K562 (cell line): ENCODE results near the gene HPS1. TPM values are rescaled to one million over a fixed set of nuclear protein-coding genes. Genes with fewer than 3 reads are reported as not detected.

Experiments
- CGGBP1 ChIP-seq: fragments of 250-450 bp; sonication (Bioruptor Pico); IDR thresholded peaks from 2 replicates; pipeline ENCODE4 v1.9.0; 2021; ENCODE audit warnings: mild to moderate bottlenecking
- GTF2F1 ChIP-seq: IDR thresholded peaks from 2 replicates; pipeline ENCODE4 v1.6.1; 2011; ENCODE audit warnings: low read depth, low read length, improper control_type of control experiment
- KHSRP ChIP-seq: fragments of 450-650 bp; IDR thresholded peaks from 2 replicates; pipeline ENCODE4 v1.6.1; 2017
- L3MBTL2 ChIP-seq: fragments of 450-650 bp; IDR thresholded peaks from 2 replicates; pipeline ENCODE4 v1.6.1; 2016; ENCODE audit warnings: mild to moderate bottlenecking, moderate library complexity
- NCOA1 ChIP-seq: fragments of 450-650 bp; IDR thresholded peaks from 2 replicates; pipeline ENCODE4 v1.6.1; 2016; ENCODE audit warnings: low read depth
- NCOA2 ChIP-seq, 2 experiments: fragments of 450-650 bp; IDR thresholded peaks; 2 replicates each; pipeline ENCODE4 v1.6.1; 2018; ENCODE audit warnings: mild to moderate bottlenecking in 2 of 2, moderate library complexity in 1 of 2; ENCODE audit not compliant: partially characterized antibody in 2 of 2
- RBBP5 ChIP-seq: fragments of 200-600 bp; sonication (generic); IDR thresholded peaks from 2 replicates; pipeline ENCODE4 v1.6.1; 2012; ENCODE audit warnings: borderline replicate concordance, mild to moderate bottlenecking, low read length, control low read depth, inconsistent platforms; ENCODE audit not compliant: insufficient read depth, poor library complexity, severe bottlenecking
- RUNX1 ChIP-seq: sonication (generic); IDR thresholded peaks from 2 replicates; pipeline ENCODE4 v1.6.1; 2016; ENCODE audit warnings: antibody characterized with exemption, low read depth
- SMAD3 ChIP-seq: fragments of 450-650 bp; formaldehyde crosslinking; conservative IDR thresholded peaks from 2 replicates; pipeline ENCODE4 v1.4.0; 2020; ENCODE audit warnings: mild to moderate bottlenecking
- SUPT5H ChIP-seq: fragments of 450-650 bp; IDR thresholded peaks from 2 replicates; pipeline ENCODE4 v1.6.1; 2016
- TOE1 ChIP-seq, 2 experiments: fragments of 450-650 bp in 1 of 2; sonication (generic) in 1 of 2; formaldehyde crosslinking in 1 of 2; IDR thresholded peaks; 2 replicates each; pipeline versions ENCODE4 v1.7.1 to v1.8.0; 2016 to 2022; ENCODE audit warnings: borderline replicate concordance in 2 of 2, mild to moderate bottlenecking in 2 of 2, antibody characterized with exemption in 1 of 2, inconsistent platforms in 1 of 2, low read depth in 1 of 2, missing genetic modification reagents in 1 of 2, moderate library complexity in 1 of 2
- ZC3H11A ChIP-seq: IDR thresholded peaks from 2 replicates; pipeline ENCODE4 v1.6.1; 2012; ENCODE audit warnings: low read depth, low read length, improper control_type of control experiment
- ZNF318 ChIP-seq, 2 experiments: fragments of 450-650 bp; IDR thresholded peaks; 2 replicates each; pipeline ENCODE4 v1.6.1; 2016; ENCODE audit warnings: mild to moderate bottlenecking in 2 of 2, borderline replicate concordance in 1 of 2, low read depth in 1 of 2, moderate library complexity in 1 of 2
- ZNF431 ChIP-seq: sonication (generic); formaldehyde crosslinking; IDR thresholded peaks from 2 replicates; pipeline ENCODE4 v1.8.0; 2022; ENCODE audit warnings: mild to moderate bottlenecking, missing genetic modification reagents
- ZNF592 ChIP-seq: fragments of 450-650 bp; IDR thresholded peaks from 2 replicates; pipeline ENCODE4 v1.6.1; 2017; ENCODE audit warnings: antibody characterized with exemption, mild to moderate bottlenecking
- polyA plus RNA-seq, 8 experiments: library from polyadenylated mRNA; depleted of rRNA in 4 of 8; stranded (reverse) in 5 of 8; unstranded in 3 of 8; fragments of >200 nt; fragmentation: Nextera tagmentation in 2 of 8; fragmentation: Illumina TruSeq in 1 of 8; extraction: Ambion mirVana in 2 of 8; extraction: Trizol in 1 of 8; gene quantifications; 2 replicates each; pipeline versions ENCODE4 v1.2.1 to v1.2.3, GENCODE V29; 2011 to 2014; ENCODE audit warnings: inconsistent platforms in 1 of 8, missing spikeins in 1 of 8
- total RNA-seq, 7 experiments: library from RNA; depleted of rRNA in 6 of 7; stranded (reverse); fragments of >200 nt in 6 of 7; fragmentation: Illumina TruSeq in 2 of 7; extraction: Trizol in 2 of 7; gene quantifications; 2 replicates each; pipeline versions ENCODE4 v1.2.1 to v1.2.3, GENCODE V29; 2011 to 2021; ENCODE audit warnings: low replicate concordance in 1 of 7

Gene HPS1
- total and polyA plus RNA-seq, 9 of the 15 experiments (the other 6 are each of a cell fraction or from before 2014, with no cell fraction given) = 18.1 to 43.6 (median 26.3) TPM

- TF ChIP-seq NCOA1 (0 out of 2 replicates have a peak, but pooled peaks have one; percentile 44), CGGBP1 (CRISPR knock-in tag) (no peak), SUPT5H (peak; percentile 34; the same call in 1 of the 2 replicates), GTF2F1 (no peak), ZNF431 (CRISPR knock-in tag) (no peak), SMAD3 (0 out of 2 replicates have a peak, but pooled peaks have one; percentile 14), ZNF318 (IDR thresholded peaks at IDR 0.05; ENCODE audit: borderline replicate concordance in 1 of 2, low read depth in 1 of 2) (0 out of 4 replicates have a peak, but pooled peaks of 1 of the 2 experiments have one; percentile 62), NCOA2 (IDR thresholded peaks at IDR 0.05; ENCODE audit: partially characterized antibody in 2 of 2) (no peak), L3MBTL2 (peak; percentile 99), KHSRP (no peak), ZNF592 (peak; percentile 82), RBBP5 (no peak), RUNX1 (no peak), TOE1 (IDR thresholded peaks at IDR 0.05; ENCODE audit: borderline replicate concordance) (peak; percentile 49; the same call in 1 of the 2 replicates), TOE1 (CRISPR knock-in tag; IDR thresholded peaks at IDR 0.05; ENCODE audit: borderline replicate concordance, low read depth) (no peak), ZC3H11A (no peak)
Observed at GRCh38 chr10:98466861-98467505, 20.2 kb upstream of the HPS1 start (continued).
